NCI-H187 (cell line): ENCODE results near the gene CDKAL1.
"Not testable (repeated sequence)": the region's sequence is repeated elsewhere in the genome, so short reads cannot be mapped to it uniquely, and the experiment has no call there.

Experiments used
- DNase-seq, 2 experiments: peaks; one replicate each; lab custom pipeline; 2025; lab: John Stamatoyannopoulos, UW

CDKAL1 gene

DNA sequence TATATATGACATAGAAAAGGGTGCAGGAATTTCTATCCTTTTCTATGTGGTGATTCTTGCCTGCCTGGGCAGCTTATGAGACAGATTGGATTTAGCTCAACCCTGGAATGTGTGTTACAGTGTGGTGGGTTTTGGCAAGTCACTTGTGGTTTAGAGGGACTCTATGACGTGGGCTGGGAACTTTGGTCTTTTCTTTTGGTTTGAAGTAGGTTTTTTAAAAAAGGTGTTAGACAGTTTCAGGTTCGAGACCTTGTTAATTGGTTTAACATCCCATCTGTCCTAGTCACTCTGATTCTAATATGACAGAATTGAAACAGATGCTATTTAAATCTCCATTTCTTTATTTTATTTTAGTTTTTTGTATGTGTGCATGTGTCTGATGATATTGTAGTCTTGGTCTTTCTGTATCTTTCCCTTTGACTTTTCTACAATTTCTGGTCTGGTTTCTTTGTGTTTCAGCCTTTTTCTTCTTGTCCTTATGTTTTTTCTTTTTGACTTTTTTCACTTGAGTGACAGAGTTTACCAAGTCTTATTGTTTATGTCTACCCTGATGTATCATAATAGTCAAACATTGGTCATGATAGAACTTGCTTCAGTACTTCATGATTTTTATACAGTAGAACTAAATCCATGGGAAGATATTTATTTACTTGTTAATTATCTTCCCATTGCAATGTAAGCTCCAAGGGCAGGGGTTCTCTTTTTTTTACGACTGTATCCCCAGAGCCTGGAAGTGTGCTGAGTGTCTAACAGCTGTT is 174.3 kb downstream of the CDKAL1 start:
- no peak for DNase-seq

DNA sequence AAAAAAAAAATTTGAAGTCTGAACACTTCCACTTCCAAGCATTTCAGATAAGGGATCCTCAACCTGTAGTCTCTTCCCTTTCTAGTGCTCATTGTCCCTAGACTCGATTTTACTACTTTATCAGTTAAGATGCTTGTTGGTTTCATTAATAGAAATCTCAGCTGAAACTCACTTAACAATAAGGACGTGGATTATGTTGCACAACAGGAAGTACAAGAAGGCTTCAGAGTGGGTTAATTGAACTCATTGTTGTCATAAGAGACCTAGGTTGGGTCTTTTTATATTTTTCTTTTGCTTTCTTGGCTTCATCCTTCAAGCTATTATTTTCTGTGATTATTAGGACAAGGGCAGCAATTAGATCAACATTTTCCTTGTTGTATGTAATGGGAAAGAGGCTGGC is 175.2 kb downstream of the CDKAL1 start:
- DNase-seq: no peak

DNA sequence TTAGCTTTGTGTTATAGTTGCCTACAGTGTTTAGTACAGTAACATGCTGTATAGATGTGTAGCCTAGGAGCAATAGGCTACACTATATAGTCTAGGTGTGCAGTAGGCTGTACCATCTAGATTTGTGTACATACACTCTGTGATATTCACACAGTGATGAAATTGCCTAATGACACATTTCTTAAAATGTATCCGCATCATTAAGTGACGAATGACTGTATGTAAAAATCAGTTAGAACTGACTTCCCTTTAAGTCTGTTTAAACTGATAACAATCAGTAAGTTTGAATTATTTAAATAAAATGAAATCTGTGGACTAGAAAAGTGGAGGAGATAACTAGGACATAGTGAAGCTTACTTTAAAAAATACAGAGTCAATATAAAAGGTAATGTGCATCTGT is 176.1 kb downstream of the CDKAL1 start:
- DNase-seq: no peak

DNA sequence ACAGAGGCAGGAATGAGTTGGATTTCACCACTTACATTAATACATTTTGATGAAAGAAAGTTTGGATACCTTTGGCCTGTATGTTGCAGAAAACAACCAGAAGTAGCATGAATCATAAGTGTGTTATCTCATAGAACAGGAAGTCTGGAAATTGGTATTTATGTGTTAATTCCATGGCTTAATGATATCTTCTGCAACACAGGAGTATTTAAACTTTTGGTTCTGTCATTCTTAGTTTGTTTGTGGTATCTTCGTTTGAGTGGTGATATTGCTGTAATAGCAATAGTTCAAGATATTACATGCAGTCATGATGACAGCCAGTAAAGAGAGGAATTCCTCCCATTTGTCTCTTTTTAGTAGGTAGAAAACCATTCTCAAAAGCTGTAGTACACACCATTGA is 177.3 kb downstream of the CDKAL1 start:
- DNase-seq: no peak

DNA sequence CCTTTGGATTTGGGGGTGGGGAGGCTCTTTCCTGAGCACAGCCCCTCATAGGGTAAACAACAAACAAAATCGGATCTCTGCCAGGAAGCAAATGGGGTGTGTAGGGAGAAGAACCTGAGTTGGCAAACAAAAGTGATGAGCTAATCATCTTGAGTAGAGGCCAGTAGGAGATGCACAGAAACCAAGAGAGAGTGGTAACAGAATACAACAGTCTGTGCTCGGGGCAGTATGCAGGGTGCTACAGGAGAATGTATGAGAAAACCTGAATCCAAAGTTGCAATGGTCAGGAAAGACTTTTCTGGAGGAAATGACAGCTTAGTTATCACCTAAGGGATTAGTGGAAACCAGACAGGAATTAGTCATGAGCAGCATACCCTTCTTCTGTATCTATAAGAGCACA is 177.8 kb downstream of the CDKAL1 start:
- DNase-seq: no peak

DNA sequence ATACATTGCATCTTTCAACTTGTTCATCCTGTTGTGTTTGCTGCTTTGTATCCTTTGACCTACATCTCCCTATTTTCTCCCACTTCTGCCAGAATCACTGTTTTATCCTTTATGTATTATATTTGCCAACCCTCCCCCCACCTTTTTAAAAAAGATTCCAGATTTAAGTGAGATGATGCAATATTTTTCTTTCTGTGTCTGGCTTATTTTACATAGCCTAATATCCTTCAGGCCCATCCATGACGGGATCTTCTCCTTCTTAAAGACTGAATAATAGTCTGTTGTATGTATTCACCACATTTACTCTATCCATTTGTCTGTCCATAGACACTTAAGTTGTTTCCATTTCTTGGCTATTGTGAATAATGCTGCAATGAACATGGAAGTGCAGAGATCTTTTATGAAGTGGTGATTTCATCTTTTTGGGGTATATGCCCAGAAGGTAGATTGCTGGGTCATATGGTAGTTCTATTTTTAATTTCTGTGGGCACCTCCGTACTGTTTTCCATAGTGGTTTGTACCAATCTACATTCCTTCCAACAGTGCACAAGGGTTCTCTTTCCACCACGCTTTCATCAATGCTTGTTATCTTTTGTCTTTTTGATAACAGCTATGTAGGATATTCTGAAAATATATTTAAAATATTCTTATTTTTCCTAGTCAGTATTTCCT is 181.0 kb downstream of the CDKAL1 start:
- DNase-seq: no peak

DNA sequence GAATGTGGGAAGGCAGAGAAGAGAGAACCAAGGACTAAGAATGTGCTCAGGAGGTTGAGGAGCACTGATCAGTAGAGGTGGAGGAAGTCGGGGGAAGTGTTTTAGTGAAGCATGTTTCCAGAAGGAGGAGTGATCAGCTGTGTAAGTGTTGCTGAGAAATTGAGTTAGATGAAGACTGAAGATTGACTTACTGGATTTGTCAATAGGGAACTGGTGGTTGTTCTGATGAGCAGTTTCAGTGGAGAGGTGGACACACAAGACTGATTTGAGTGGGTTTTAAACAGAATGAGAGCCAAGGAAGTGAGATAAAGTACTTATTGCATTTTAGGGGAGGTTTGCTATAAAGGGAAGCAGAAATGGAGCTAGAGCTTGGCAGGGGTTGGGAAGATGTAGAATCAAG is 182.6 kb downstream of the CDKAL1 start:
- no peak for DNase-seq

DNA sequence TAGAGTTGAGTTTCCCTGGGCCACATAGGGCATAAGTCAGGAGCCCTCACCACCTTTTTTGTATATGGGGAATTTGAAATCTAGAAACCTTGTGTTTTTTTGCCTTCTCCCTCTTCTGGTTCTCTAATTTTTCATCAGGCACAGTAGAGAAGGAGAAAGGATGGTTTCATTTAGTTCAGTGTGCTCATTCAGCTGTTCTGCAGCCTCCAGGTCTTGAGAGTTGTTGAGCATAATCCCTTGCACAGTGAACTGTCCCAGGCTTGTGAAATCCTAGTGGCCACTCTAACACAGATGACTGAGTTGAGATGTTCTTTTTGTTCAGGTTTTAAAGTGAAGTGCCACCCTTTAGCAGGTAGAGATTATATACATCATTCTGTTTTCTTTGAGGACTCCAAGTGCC is 183.5 kb downstream of the CDKAL1 start:
- DNase-seq: peak; percentile 73 to 80

DNA sequence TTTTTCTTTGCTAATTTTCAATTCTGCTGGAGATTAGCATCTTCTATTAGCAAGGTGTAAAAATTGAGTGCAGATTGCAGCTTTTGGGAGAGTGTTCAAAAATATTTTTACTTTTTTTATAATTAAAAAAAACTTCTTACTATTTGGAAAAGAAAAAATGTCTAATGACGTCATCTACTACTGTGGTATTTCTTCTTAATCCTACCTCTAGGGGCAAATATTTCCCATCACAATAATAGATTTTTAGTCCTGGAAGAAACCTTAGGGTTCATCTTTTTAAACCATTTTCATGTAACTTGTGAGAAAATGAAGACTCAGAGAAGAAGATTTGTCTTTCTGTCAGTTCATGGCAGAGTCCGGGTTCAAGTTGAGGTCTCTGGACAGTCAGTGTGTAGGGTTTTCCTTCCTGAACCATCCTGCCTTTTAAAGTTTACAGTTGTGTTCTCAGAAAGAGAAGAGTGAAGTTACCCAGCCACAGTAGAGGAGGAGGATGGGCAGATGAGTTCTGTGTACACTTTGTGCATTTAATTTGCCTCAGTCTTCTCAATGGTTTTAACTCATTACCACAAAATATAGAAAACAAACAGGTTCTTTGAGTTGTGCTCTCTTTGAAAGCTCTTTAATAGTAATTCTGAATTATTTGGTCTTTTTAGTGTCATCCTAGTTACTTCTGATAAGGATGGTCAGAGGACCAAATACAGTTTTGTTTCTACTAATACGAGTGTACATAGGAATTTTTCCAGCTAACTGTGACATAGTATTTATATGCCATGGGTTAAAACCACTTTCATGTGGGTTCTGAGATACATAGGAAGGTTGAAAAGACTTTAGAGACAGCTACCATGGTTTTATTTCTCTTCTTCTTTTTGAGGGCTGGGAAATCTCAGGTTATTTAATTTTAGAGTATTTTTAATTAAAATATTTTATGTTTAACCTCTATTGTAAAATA is 184.7 kb downstream of the CDKAL1 start:
- no peak for DNase-seq

DNA sequence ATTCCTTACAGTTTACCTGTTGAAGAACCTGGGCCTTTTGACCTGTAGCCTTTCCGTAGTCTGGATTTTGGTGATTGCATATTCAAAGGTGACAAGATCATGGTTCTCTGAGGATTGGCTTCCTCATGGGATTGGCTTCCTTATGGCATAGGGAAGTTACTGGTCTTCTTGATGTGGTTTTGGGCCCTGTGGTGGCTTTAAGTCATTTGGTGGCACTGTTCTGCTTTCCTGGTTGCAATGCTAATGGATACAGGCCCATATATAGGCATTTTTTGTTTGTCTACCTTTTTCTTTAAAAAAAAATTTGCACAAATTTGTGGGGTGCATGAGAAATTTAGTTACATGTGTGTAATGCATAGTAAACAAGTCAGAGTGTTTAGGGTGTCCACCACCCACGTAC is 185.7 kb downstream of the CDKAL1 start:
- no peak for DNase-seq

DNA sequence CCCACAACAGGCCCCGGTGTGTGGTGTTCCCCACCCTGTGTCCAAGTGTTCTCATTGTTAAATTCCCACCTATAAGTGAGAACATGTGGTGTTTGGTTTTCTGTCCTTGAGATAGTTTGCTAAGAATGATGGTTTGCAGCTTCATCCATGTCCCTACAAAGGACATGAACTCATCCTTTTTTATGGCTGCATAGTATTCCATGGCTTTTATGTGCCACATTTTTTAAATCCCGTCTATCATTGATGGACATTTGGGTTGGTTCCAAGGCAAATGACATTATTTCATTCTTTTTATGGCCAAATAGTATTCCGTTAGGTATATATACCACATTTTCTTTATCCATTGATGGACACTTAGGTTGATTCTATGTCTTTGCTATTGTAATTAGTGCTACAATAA is 186.9 kb downstream of the CDKAL1 start:
- DNase-seq: not testable (repeated sequence)

DNA sequence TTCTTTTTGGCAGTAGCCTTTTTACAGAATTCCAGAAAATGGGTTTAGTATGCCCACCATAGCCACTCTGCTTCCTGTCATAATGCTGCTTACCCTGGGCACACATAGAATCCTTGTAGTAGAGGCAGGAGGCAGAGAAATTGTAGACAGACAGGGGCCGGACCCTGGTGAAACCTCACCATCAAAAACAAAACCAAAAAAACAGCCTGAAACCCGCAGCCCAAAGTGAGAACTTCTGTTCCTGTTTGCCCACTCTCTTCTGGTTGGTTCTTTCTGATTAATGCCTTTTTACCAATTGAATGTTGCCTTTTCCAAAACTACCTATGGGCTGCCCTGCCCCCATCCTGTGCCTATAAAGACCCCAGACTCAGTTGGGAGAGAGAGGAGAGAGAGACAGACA is 188.2 kb downstream of the CDKAL1 start:
- no peak for DNase-seq

DNA sequence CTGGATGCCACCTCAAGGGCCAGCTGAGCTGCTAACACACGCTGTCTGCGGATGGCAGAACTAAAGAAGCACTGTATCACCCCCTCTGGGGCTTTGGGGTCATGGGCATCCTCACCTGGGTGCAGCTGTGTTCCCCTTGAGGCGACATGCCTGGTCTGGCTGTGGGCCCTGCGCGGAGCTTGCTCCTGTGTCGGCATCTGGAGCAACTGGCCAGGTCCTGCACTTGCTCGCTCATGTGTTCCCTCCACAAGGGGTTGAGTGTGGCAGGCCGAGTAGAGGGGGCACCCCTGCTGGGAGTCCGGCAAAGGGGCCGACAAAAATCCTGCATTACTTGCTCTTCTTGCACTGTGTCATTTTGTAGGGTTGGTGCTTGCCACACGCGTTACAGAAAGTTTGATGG is 189.0 kb downstream of the CDKAL1 start:
- no peak for DNase-seq

DNA sequence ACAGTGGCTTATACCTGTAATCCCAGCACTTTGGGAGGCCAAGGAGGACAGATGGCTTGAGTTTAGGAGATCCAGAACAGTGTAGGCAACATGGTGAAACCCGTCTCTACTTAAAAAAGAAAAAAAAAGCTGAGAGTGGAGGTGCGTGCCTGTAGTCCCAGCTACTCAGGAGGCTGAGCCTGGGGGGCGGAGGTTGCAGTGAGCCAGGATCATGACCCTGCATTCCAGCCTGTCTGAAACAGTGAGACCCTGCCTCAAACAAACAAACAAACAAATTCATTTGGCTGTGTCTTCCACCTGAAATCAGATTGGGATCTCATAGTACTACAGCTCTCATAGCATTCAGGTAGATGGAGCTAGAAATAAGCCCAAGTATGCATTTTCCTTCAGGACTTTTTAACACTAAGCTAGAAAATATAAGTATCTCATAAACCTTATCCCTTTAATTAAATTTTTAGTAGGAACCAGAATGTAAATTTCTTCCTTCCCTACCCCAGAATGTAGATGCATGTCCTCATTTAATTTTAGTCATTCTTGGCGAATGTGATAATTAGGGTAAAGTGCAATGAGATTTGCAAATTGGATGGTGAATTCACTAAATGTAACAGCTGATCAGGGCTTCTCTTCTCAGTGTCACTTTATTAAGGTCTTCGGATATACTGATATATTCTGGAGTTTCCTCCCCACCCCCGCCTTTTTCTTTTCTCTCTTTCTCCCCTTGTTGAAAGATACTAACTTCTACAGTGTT is 190.4 kb downstream of the CDKAL1 start:
- DNase-seq: no peak

DNA sequence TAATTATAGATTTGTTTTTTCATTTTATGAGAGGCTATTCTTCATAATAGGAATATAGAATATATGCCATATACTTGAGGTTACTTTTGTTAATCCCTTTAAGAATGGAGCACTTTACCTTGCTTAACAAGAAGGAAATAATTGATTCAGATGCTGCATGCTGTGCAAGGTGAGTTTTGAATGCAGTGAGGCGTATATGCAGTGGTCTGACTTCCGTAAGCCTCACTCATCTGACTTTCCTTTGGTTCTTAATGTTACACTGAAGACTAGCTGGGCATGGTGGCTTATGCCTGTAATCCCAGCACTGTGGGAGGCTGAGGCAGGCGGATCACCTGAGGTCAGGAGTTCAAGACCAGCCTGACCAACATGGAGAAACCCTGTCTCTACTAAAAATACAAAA is 191.0 kb downstream of the CDKAL1 start:
- DNase-seq: not testable (repeated sequence)

DNA sequence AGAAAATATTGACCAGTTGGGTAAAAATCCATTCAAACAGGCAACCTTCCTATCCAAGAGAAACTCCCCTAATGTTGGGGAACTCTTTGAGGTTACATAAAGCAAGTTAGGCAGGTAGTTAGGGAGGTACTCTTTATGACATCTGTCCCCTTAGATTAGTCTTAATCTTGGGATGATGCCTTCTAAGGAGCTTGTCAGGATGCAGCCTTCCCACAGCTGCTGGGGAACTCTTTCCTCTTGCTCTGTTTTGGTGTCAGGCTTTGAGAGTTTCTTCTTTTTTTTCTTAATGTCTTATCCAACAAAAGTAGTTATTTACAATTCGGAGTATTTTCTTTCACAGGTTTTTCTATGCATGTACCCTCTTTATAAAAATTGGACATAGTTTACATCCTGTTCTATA is 194.8 kb downstream of the CDKAL1 start:
- no peak for DNase-seq

DNA sequence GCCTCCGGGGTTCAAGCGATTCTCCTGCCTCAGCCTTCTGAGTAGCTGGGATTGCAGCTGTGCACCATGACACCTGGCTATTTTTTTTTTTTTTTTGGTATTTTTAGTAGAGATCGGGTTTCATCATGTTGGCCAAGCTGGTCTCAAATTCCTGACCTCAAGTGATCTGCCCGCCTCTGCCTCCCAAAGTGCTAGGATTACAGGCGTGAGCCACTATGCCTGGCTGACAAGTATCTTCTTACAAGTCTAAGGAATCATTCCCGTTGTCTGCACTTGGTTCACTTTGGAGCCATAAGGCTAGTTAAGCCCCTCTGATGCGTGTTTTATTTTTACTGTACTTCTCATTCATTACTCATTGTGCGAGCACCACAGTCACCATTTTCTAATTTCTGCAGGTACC is 198.1 kb downstream of the CDKAL1 start:
- not testable (repeated sequence) for DNase-seq

DNA sequence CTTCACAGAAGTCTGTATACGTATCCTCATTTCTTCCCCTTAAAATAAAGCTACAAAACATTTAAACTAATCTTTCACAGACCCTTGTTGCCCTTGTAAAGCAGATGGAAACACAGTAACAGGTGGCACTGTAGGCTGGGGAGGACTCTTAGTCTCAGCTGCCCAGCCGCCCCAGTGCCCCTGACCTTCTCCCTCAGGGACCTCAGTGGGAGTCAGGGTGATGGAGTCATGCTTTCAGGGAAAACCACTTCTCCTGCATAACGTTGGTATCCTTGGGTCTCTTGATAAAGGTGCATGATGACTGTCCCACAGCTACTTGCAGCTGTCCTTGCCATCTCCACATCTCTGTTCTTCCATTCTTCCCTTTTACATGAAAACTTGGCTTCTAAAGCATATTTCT is 198.6 kb downstream of the CDKAL1 start:
- DNase-seq: no peak

DNA sequence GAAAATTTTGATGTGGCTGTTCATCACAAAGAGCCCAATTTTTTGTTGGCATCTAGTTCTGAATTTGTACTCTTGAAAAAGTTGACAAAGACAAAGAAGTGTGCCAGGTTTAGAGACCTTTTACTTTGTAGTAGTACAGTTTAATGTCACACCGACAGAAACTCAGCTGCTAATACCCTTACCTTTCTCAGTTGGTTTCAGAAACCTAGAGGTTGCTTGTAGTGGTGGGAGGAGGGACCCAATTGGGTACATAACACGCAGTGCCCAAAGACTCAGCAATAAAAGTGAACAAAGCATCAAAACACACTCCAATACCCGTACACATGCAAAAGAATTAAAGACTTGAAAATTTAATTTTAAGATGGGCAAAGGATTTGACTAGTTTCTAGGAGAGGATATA is 203.7 kb downstream of the CDKAL1 start:
- no peak for DNase-seq

DNA sequence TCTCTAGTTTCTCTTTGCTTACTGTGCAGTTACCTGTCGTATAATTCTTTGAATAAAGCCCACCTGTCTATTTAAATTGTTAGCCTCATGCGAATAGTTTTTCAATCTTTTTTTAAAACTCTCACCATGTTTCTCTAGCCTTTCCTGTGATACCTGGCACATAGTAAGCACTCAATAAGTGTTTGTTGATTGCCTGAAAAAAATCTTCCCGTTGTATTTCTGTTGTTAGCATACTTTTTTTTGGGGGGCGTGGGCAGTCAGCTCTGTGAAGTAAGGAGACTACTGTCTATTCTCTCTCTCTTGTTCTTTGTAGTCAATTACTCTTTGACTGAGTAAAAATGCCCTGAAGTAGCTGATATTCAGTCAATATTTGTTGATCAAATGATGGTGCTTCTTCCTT is 205.8 kb downstream of the CDKAL1 start:
- no peak for DNase-seq

DNA sequence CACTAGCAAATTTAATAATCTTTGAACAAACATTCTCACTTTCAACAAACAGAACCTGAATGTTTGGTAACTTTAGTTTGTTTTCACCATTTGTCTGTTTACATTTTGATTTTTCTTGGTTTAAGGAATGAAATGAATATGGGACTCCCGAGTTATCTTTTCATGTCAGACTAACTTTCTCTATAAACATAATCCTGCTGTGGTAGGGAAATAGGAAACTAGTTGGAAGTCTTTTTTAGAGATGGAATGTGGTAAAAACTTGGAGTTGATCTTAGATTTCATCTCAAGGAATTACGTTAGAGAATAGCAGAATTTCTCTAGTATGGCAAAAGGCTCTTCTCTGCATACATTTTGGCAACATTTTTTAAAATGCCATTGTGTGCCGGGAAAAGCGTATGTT is 206.5 kb downstream of the CDKAL1 start:
- DNase-seq: no peak

DNA sequence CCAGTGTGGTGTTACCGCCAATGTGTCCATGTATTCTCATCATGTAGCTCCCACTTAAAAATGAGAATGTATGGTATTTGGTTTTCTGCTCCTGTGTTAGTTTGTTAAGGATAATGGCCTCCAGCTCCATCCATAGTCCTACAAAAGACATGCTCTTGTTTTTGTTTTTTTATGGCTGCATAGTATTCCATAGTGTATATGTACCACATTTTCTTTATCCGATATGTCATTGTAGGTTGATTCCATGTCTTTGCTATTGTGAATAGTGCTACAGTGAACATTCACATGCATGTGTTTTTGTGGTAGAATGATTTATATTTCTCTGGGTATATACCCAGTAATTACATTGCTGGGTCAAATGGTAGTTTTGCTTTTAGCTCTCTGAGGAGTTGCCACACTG is 207.2 kb downstream of the CDKAL1 start:
- DNase-seq: no peak
